Erythroblast (primary cell): ENCODE results near the gene PKNOX1.

Experiments
- GATA1 ChIP-seq: IDR thresholded peaks from 2 replicates; pipeline ENCODE4 v1.6.1; 2011; ENCODE audit warnings: low read depth, mild to moderate bottlenecking, control low read depth, low read length, moderate library complexity
- POLR2A ChIP-seq: IDR thresholded peaks from 2 replicates; pipeline ENCODE4 v1.6.1; 2011; ENCODE audit warnings: mild to moderate bottlenecking, low read length

DNA sequence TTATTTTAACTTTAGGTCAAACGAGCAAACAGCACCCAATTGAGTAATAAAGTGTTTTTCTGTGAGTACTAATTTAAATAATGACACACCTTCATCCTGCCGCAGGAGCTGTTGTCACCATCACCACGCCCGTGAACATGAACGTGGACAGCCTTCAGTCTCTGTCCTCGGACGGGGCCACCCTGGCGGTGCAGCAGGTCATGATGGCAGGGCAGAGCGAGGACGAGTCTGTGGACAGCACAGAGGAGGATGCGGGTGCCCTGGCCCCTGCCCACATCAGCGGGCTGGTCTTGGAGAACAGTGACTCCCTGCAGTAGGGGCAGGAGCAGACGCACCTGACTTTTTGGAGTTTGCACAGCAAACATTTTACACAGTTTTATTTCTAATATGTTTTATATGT lies 55.4 kb downstream of the PKNOX1 start:
- TF ChIP-seq POLR2A (no peak), GATA1 (no peak)
